GM10248 (cell line): ENCODE data around the gene RAB27B.

Source experiments
- CTCF ChIA-PET: fragments of 300-600 bp; sonication (Branson Sonifier 250); formaldehyde crosslinking; extraction: SDS; loops from one replicate; lab custom pipeline; 2021; ENCODE audit warnings: antibody characterized with exemption; lab: Yijun Ruan, JAX
- POLR2A ChIA-PET: fragments of 350-650 bp; sonication (Branson Sonifier 250); formaldehyde crosslinking; extraction: SDS; loops from one replicate; lab custom pipeline; 2020; ENCODE audit warnings: antibody characterized with exemption; lab: Yijun Ruan, JAX
- DNase-seq: peaks from one replicate; pipeline ENCODE4 v3.0.0; 2012; ENCODE audit errors: extremely low spot score
- CTCF ChIP-seq: IDR thresholded peaks from 2 replicates; pipeline ENCODE4 v1.5.1; 2012; ENCODE audit warnings: mild to moderate bottlenecking, low read depth; ENCODE audit errors: extremely low read depth, missing control alignments, control extremely low read depth

Gene RAB27B

GRCh38 chr18:54872681-54873080 is 44.4 kb downstream of the RAB27B start:
- no peak for DNase-seq
- ChIA-PET CTCF (interaction anchor here (1.3 kb wide), 1 partner anchor 18 kb away, joined by 3 read pairs; no protein-coding TSS in a partner anchor), POLR2A (no interaction called here)
- TF ChIP-seq CTCF, result no peak

GRCh38 chr18:54873884-54874255 is 45.6 kb downstream of the RAB27B start:
- ChIA-PET POLR2A (no interaction called here), CTCF (no interaction called here)
- no peak for TF ChIP-seq CTCF
- DNase-seq, result no peak

- DNase-seq, result no peak
- ChIA-PET POLR2A (no interaction called here), CTCF (no interaction called here)
- no peak for TF ChIP-seq CTCF
Measured at GRCh38 chr18:54875063-54875462, 46.8 kb downstream of the RAB27B start.

- DNase-seq, result no peak
- CTCF ChIA-PET, result no interaction called here
- no peak for TF ChIP-seq CTCF
- POLR2A ChIA-PET, result no interaction called here
Measured at GRCh38 chr18:54877076-54877475, 48.8 kb downstream of the RAB27B start.

- POLR2A ChIA-PET, result no interaction called here
- TF ChIP-seq CTCF, result no peak
- CTCF ChIA-PET, result no interaction called here
- DNase-seq, result no peak
Measured at GRCh38 chr18:54878159-54878622, 49.9 kb downstream of the RAB27B start.

GRCh38 chr18:54878659-54879358 is 50.5 kb downstream of the RAB27B start:
- TF ChIP-seq CTCF, result no peak
- DNase-seq, result no peak
- CTCF ChIA-PET, result interaction anchor here (1.7 kb wide), 1 partner anchor 12 kb away, joined by 4 read pairs; no protein-coding TSS in a partner anchor
- POLR2A ChIA-PET, result no interaction called here
